HG03457 (cell line): ENCODE results near the gene MBD3L3.
"Not testable (repeated sequence)": the region's sequence is repeated elsewhere in the genome, so short reads cannot be mapped to it uniquely, and the experiment has no call there.

Source experiments
- ATAC-seq: cut with Tn5 transposase; IDR thresholded peaks from one replicate; pipeline ENCODE4 v1.9.1; 2021; ENCODE audit warnings: moderate number of reproducible peaks; ENCODE audit not compliant: unreplicated experiment

Gene MBD3L3

DNA sequence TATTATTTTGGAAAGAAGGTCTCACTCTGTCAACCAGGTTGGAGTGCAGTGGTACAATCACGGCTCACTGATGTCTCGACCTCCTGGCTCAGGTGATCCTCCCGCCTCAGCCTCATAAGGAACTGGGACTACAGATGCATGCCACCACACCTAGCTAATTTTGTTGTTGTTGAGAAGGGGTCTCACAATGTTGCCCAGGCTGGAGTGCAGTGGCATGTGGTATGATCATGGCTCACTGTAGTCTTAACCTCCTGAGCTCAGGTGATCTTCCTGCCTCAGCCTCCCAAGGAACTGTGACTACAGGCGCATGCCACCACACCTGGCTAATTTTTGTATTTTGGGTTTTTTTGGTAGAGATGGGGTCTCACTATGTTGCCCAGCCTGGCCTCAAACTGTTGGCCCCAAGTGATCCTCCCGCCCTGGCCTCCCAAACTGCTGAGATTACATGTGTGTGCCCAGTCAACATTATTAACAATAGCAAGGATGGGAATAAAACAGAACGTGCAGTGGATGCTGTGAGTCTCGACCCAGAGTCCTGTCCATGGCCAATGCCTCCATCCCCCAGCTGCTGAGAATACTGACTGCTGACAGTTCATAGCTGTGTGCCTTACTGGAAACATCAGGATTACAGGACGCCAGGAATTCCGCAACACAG lies 5.4 kb upstream of the MBD3L3 start:
- ATAC-seq: no peak

DNA sequence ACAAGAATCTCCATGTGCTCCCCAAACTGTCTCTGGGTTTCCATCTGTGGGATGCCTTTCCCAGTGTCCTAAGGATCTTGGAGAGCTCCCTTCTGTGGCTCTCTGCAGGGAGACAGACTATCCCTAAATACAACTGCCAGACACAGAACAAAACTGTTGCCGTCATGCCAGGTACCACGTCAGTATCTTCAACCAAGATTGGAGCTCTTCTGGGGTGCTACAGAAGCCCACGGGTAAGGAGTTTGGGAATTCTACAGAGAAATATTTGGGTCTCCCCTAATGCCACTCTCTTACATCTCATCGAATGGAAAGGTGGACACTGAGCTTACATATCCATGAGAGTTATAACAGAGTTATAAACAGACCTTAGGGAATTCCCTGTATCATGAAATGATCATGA lies 4.9 kb upstream of the MBD3L3 start:
- ATAC-seq: no peak

DNA sequence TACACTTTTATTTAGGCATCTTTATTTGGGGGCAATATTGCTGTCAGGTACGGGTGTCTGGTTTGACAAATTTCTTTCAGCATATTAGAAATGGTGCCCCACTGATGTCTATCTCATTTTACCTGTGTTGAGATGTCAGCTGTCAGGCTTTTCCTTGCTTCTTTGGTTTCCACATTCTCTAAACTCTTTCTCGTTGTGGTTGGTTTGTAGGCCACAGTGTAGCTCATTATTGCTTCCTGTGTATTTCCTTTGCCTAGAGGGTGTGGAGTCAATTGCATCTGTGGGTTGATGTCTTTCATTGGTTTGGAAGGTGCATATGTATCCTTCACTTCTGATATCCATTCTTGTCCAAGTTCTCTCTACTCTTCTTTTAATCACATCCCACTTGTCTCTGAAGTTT lies 1.5 kb upstream of the MBD3L3 start:
- not testable (repeated sequence) for ATAC-seq

DNA sequence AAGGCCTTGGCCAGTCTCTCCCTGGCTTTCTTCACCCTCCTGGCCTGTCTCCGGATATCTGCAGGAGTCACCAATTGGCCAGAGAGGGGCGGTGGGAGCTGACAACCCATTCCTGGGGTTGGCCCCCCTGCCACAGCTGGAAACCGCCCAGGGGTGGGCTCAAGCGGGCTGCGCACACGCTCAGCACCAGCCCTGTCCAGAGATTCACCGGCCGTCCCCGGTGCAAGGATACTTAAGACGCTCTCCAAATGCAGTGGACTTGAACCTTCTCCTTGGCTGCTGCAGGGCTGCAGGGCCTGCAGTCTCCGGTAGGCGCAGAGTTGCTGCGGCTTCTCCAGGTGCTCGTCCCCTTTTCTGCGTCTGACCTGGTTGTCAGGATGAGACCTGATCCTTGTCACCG lies 2.1 kb downstream of the MBD3L3 start:
- not testable (repeated sequence) for ATAC-seq

DNA sequence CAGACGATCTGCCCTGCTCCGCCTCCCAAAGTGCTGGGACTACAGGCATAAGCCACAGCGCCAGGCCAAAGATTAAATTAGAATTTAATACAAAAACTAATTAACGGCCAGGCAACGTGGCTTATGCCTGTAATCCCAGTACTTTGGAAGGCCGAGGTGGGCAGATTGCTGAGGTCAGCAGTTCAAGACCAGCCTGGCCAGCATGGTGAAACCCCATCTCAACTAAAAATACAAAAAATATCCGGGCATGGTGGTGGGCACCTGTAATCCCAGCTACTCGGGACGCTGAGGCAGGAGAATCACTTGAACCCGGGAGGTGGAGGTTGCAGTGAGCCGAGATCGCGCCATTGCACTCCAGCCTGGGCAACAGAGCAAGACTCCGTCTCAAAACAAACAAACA lies 2.8 kb downstream of the MBD3L3 start:
- ATAC-seq: not testable (repeated sequence)

DNA sequence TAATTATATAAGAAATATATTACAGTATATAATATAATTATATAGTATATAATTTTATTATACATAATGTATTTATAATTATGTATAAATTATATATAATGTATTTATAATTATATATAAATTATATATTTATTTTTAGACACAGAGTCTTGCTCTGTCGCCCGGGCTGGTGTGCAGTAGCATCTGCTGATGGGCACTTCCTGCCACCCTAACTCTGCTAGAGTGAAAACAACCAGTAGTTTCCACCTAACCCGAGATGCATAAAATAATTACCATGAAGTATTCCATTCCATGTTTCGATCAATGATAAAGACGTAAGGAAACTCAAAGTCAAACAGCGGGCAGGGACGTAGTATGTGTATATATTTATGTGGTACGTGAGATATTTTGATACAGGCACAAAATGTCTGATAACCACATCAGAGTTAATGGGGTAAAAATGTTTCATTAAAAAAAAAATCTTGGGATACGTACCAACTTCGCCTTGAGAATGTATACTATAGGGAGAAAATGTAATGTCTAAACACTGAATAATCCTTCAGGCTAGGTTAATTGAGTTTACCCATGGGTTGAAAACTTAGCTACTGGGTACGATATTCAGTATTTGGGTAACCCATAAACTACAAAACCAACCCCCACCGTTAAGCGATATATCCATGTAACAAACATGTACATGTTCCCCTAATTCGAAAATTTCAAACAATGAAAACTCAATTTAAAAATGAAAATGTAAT lies 3.7 kb downstream of the MBD3L3 start:
- not testable (repeated sequence) for ATAC-seq

DNA sequence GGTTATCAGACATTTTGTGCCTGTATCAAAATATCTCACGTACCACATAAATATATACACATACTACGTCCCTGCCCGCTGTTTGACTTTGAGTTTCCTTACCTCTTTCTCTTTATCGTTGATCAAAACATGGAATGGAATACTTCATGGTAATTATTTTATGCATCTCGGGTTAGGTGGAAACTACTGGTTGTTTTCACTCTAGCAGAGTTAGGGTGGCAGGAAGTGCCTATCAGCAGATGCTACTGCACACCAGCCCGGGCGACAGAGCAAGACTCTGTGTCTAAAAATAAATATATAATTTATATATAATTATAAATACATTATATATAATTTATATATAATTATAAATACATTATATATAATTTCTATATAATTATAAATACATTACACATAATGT lies 5.6 kb downstream of the MBD3L3 start:
- not testable (repeated sequence) for ATAC-seq

DNA sequence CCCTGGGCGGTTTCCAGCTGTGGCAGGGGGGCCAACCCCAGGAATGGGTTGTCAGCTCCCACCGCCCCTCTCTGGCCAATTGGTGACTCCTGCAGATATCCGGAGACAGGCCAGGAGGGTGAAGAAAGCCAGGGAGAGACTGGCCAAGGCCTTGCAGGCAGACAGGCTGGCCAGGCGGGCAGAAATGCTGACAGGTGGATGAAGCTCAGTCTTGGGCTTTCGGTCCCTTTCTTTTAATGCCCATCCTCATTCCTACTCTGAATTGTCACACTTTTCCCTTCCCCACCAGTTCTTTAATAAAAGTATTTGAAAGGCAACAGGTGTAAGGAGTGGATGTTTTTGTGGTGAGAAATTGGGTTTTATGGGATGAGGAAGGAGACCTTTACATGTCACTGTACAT lies 7.1 kb downstream of the MBD3L3 start:
- ATAC-seq: not testable (repeated sequence)

DNA sequence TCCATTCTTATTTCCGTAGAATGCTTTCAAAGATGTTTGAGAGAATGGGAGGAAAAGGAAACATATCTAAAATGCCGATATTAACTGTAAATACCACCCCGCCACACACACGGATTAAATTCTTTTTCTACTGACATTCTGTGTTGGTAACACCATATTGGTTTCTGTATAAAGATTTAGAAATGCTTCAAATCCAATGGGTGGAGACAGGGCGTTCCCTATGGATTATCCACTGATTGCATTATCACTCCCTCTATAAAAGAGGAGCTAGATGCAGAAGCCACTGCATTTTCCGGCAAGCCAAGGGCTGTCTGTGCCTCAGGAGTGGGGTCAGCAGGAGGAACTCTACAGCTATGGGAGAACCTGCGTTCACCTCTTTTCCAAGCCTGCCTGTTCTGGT lies 9.5 kb downstream of the MBD3L3 start, which contains the start of gene MBD3L2:
Gene MBD3L2 (plus strand): TSS at position 301 of the 400 bp plus-strand sequence. CDS start 53 bp downstream, at position 354.
- ATAC-seq: not testable (repeated sequence)

DNA sequence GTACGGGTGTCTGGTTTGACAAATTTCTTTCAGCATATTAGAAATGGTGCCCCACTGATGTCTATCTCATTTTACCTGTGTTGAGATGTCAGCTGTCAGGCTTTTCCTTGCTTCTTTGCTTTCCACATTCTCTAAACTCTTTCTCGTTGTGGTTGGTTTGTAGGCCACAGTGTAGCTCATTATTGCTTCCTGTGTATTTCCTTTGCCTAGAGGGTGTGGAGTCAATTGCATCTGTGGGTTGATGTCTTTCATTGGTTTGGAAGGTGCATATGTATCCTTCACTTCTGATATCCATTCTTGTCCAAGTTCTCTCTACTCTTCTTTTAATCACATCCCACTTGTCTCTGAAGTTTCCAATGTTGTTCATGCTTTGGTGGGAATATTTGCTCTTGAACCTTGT lies 16.9 kb downstream of the MBD3L3 start:
- not testable (repeated sequence) for ATAC-seq

DNA sequence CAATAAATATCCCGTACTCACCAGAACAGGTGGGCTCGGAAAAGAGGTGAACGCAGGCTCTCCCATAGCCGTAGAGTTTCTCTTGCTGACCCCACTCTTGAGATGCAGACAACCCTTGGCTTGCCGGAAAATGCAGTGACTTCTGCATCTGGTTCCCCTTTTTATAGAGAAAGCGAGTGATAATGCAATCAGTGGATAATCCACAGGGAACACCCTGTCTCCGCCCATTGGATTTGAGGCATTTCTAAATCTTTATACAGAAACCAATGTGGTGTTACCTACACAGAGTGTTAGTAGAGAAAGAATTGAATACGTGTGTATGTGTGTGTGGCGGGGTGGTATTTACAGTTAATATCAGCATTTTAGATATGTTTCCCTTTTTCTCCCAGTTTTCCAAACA lies 18.4 kb downstream of the MBD3L3 start, which contains the start of gene MBD3L4:
Gene MBD3L4 (minus strand): TSS at position 101 of the 400 bp plus-strand sequence. CDS start 35 bp downstream, at position 66.
- ATAC-seq: not testable (repeated sequence)

DNA sequence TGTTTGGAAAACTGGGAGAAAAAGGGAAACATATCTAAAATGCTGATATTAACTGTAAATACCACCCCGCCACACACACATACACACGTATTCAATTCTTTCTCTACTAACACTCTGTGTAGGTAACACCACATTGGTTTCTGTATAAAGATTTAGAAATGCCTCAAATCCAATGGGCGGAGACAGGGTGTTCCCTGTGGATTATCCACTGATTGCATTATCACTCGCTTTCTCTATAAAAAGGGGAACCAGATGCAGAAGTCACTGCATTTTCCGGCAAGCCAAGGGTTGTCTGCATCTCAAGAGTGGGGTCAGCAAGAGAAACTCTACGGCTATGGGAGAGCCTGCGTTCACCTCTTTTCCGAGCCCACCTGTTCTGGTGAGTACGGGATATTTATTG lies 28.2 kb downstream of the MBD3L3 start, which contains the start of gene MBD3L5:
Gene MBD3L5 (plus strand): TSS at position 301 of the 400 bp plus-strand sequence. CDS start 34 bp downstream, at position 335.
- not testable (repeated sequence) for ATAC-seq

DNA sequence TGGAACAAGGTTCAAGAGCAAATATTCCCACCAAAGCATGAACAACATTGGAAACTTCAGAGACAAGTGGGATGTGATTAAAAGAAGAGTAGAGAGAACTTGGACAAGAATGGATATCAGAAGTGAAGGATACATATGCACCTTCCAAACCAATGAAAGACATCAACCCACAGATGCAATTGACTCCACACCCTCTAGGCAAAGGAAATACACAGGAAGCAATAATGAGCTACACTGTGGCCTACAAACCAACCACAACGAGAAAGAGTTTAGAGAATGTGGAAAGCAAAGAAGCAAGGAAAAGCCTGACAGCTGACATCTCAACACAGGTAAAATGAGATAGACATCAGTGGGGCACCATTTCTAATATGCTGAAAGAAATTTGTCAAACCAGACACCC lies 29.7 kb downstream of the MBD3L3 start:
- not testable (repeated sequence) for ATAC-seq

DNA sequence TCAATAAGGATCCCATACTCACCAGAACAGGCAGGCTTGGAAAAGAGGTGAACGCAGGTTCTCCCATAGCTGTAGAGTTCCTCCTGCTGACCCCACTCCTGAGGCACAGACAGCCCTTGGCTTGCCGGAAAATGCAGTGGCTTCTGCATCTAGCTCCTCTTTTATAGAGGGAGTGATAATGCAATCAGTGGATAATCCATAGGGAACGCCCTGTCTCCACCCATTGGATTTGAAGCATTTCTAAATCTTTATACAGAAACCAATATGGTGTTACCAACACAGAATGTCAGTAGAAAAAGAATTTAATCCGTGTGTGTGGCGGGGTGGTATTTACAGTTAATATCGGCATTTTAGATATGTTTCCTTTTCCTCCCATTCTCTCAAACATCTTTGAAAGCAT lies 37.1 kb downstream of the MBD3L3 start, which contains the start of gene MBD3L2B:
Gene MBD3L2B (minus strand): TSS at position 101 of the 400 bp plus-strand sequence. CDS start 34 bp downstream, at position 67.
- not testable (repeated sequence) for ATAC-seq

DNA sequence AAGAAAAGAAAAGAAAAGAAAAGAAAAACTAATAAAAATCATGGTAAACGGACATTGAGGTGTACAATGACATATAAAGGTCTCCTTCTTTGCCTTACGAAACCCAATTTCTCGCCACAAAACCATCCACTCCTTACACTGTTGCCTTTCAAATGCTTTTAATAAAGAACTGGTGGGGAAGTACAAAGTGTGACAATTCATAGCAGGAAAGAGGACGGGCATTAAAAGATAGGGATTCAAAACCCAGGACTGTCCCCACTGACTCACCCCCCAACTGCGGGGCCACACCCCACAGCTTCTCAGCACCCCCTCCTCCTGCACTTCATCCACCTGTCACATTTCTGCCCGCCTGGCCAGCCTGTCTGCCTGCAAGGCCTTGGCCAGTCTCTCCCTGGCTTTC lies 39.6 kb downstream of the MBD3L3 start:
- ATAC-seq: no peak

DNA sequence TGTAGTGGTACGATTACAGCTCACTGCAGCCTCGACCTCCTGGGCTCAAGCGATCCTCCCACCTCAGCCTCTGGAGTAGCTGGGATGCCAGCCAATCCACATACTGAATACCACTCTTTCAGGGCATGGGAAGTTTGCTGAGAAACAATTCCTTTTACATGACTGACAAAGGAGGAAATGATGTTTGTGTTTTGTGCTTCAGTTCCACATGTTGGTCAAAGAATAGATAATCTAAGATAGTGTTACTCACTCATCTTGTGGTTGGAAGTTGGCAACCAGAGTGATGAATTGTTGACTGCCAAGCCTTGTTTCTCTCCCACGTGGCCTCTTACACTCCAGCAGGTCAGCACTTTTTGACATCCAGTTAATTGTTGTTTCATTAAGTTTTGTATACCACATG lies 44.8 kb downstream of the MBD3L3 start:
- ATAC-seq: no peak

DNA sequence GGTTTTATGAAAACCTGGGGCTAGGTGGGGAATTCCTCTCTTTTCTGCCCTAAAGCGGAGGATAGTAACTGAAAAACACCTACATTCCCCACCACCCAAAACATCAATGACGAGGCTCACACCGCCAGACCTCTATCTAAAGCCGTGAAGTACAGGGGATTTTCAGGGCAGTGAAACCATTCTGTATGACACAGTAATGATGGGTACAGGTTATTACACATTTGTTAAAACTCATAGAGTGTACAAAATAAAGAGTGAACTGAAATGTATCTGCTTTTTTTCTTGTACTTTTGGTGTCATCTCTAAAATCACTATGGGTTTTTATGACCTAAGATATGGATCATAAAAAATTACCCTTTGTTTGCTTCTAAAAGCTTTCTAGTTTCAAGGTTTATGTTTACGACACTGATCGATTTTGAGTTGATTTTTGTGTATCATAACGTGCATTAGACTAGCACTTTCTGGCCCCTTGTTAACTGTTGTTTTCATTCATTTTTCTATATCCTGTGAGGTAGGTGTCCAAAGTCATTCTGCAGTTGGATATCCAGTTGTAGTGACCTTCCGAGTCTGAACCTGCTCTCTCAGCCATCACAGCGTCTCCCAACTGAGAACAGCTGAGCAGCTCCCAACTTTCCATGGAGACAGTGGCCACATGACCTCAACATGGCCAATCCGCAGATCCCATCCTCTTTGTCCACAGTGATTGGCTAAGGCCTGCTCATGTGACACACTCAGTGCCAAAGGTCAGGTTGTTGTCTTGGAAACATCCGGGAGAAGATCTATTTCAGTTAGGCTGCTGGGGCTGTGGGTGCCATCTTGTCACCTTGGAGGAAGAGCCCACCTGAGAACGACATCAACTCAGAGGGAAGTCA lies 47.5 kb downstream of the MBD3L3 start:
- ATAC-seq: no peak

DNA sequence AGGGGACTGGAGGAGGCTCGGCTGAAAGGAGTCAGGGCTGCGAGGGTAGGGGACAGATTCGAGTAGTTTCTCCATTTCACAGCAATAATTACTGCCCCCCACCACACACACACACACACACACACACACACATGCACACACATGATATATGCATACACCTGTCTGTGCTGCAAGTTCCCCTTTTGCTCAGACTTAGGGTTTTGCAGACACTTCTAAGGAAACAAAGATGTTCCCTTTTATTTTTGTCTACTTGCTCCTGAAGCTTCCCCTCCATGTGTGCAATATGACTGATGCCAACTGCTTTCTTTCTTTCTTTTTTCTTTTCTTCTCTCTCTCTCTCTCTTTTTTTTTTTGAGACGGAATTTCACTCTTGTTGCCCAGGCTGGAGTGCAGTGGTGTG lies 50.6 kb downstream of the MBD3L3 start:
- ATAC-seq: no peak
